Measurements from ENCODE around the gene TMEM272. TPM values are rescaled to one million over a fixed set of nuclear protein-coding genes. Genes with fewer than 3 reads are reported as not detected.

The TMEM272 gene
- total and polyA plus RNA-seq, 2 of the 4 experiments (the other 2 are of a cell fraction), result not detected

DNA sequence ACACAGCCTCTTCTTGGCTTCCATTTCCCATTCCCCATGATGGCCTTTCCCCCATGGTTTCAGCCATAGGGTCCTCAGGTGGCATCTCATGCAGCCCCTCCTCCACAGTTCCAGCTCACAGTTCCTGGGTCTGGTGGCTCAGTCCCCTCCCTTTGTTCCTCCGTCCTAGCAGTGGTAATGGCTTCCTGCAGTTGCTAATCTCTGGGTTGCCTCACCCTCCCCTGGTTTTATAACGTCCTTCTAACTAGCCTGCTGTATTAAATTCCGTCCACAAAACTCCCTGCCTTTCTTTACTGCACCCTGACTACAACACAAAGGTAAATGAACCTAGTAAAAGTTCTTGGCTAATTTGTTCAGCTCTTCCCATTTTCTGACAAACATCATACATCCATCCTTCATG is 47.7 kb upstream of the TMEM272 start:
- Histone ChIP-seq H3K18ac (ENCODE audit: low read depth, low read length) (no peak overlapping the region), H3K9me1 (ENCODE audit: insufficient read depth, low read length) (no peaks in the 10 kb centered on the region)

More for the DNA sequence above, 47.7 kb upstream of the TMEM272 start:
- no peak for ATAC-seq (ENCODE audit: low read depth)
- no peak overlapping the region for H2BK120ac ChIP-seq (ENCODE audit: low read depth, low read length)
- no peak overlapping the region for H3K4ac ChIP-seq (ENCODE audit: low read depth, low read length)
- no peak overlapping the region for H4K8ac ChIP-seq (ENCODE audit: low read depth in 2 of 2, low read length in 2 of 2)
- no peak overlapping the region for H2BK15ac ChIP-seq (ENCODE audit: low read depth, low read length)
- H2AK9ac ChIP-seq (replicated peaks; ENCODE audit: low read depth, low read length, poor library complexity), result no peak overlapping the region
- no TSS peak for BruUV-seq (replicated peaks)
- no peak overlapping the region for H3K9ac ChIP-seq (ENCODE audit: low read depth, low read length)
- H3K23ac ChIP-seq (ENCODE audit: low read depth, low read length), result no peak overlapping the region
- dilution Hi-C loops (cut with HindIII; ENCODE audit: low sequenced_read_pairs, unreplicated experiment), result no loop called here
- H2BK5ac ChIP-seq (ENCODE audit: low read depth, low read length, poor library complexity, severe bottlenecking), result no peak overlapping the region
- no peaks in the 10 kb centered on the region for H3K9me3 ChIP-seq (ENCODE audit: control insufficient read depth, insufficient read depth, low read length)
- no peak overlapping the region for H3K4me3 ChIP-seq (ENCODE audit: insufficient read depth, low read depth, low read length)
- CTCF ChIA-PET, result interaction anchor here (1.8 kb wide), 1 partner anchor 235 kb away, joined by 9 read pairs; the partner anchor contains the start of gene NEK5
- TF ChIP-seq SMC3 (IDR thresholded peaks at IDR 0.05; ENCODE audit: low read depth, low read length) (no peak), BHLHE40 (IDR thresholded peaks at IDR 0.05; ENCODE audit: low read depth, low read length) (no peak), CHD1 (IDR thresholded peaks at IDR 0.05; ENCODE audit: low read depth, low read length) (no peak), POLR2A (IDR thresholded peaks at IDR 0.05; ENCODE audit: low read depth, low read length) (no peak), MXI1 (IDR thresholded peaks at IDR 0.05; ENCODE audit: borderline replicate concordance, low read depth, low read length) (no peak), RCOR1 (IDR thresholded peaks at IDR 0.05; ENCODE audit: insufficient replicate concordance, low read length) (no peak), RFX5 (IDR thresholded peaks at IDR 0.05; ENCODE audit: low read depth, low read length) (no peak), NFE2L2 (IDR thresholded peaks at IDR 0.05; ENCODE audit: low read depth, low read length) (no peak), MAFK (IDR thresholded peaks at IDR 0.05; ENCODE audit: low read depth, low read length) (no peak), CTCF (conservative IDR thresholded peaks at IDR 0.05; ENCODE audit: low read depth, low read length) (no peak), FOS (IDR thresholded peaks at IDR 0.05; ENCODE audit: low read depth, low read length) (no peak), RAD21 (IDR thresholded peaks at IDR 0.05; ENCODE audit: low read length) (no peak), ELK1 (IDR thresholded peaks at IDR 0.05; ENCODE audit: borderline replicate concordance, low read depth, low read length) (no peak), USF2 (IDR thresholded peaks at IDR 0.05; ENCODE audit: low read depth, low read length) (no peak)
- H4K91ac ChIP-seq (ENCODE audit: insufficient read depth, low read depth, low read length), result no peak overlapping the region
- H4K5ac ChIP-seq (ENCODE audit: low read depth, low read length), result no peak overlapping the region
- intact Hi-C loops (cut with micrococcal nuclease), result no loop called here
- POLR2A ChIA-PET (ENCODE audit: unreplicated experiment), result interaction anchor here (0.9 kb wide), 1 partner anchor 57 kb away, joined by 4 read pairs; no protein-coding TSS in a partner anchor
- no peak overlapping the region for H2BK20ac ChIP-seq (ENCODE audit: low read depth, low read length)
- H4K20me1 ChIP-seq (ENCODE audit: insufficient read depth, low read length), result no peaks in the 10 kb centered on the region
- no peaks in the 10 kb centered on the region for H3K79me1 ChIP-seq (ENCODE audit: low read depth in 1 of 2, low read length in 2 of 2)
- peaks cover 24% of the 10 kb centered on the region for H3K27me3 ChIP-seq (ENCODE audit: control insufficient read depth, insufficient read depth, low read length)
- in situ Hi-C loops (cut with MboI; ENCODE audit: low sequenced_read_pairs), result loop anchor here (10.0 kb wide), 1 partner anchor 302 kb away; no protein-coding TSS in a partner anchor
- H3K27ac ChIP-seq (ENCODE audit: insufficient read depth, low read length), result no peak overlapping the region
- no CpG with 5 or more reads among the region's 3 CpGs for WGBS, 2 experiments (ENCODE audit: extremely low coverage in 2 of 2, insufficient read length in 1 of 2)
- H3K4me1 ChIP-seq (ENCODE audit: control insufficient read depth, insufficient read depth, low read length), result no peaks in the 10 kb centered on the region
- H3K4me2 ChIP-seq (ENCODE audit: low read depth, low read length), result no peak overlapping the region
- DNase-seq, result no peak
- H3K56ac ChIP-seq (ENCODE audit: extremely low read depth, insufficient read depth, low read length), result no peak overlapping the region
- no peak overlapping the region for H2AFZ ChIP-seq (replicated peaks; ENCODE audit: low read length, poor library complexity)
- H3K36me3 ChIP-seq (ENCODE audit: control insufficient read depth, insufficient read depth, low read length), result no peaks in the 10 kb centered on the region
- H3K14ac ChIP-seq (replicated peaks; ENCODE audit: low read depth, low read length), result no peak overlapping the region
- H2AK5ac ChIP-seq (ENCODE audit: low read depth, low read length), result no peak overlapping the region
